H1 (cell line): ENCODE data around the gene MACROD1. TPM values are rescaled to one million over a fixed set of nuclear protein-coding genes. Genes with fewer than 3 reads are reported as not detected.

Source experiments
- ATF2 ChIP-seq: IDR thresholded peaks from 2 replicates; pipeline ENCODE4 v1.6.1; 2012; ENCODE audit warnings: low read length, inconsistent platforms
- BCL11A ChIP-seq, 2 experiments: IDR thresholded peaks; one replicate each; pipeline ENCODE4 v1.6.1; 2011; ENCODE audit warnings: low read depth in 2 of 2, low read length in 2 of 2, mild to moderate bottlenecking in 2 of 2
- CHD2 ChIP-seq: IDR thresholded peaks from 2 replicates; pipeline ENCODE4 v1.6.1; 2012; ENCODE audit warnings: low read length, improper control_type of control experiment
- CTBP2 ChIP-seq: IDR thresholded peaks from 2 replicates; pipeline ENCODE4 v1.7.0; 2011; ENCODE audit warnings: borderline replicate concordance, mild to moderate bottlenecking, moderate library complexity, mixed read lengths, low read length; ENCODE audit not compliant: insufficient read depth, insufficient read length
- GABPA ChIP-seq: IDR thresholded peaks from 2 replicates; pipeline ENCODE4 v1.6.1; 2011; ENCODE audit warnings: mild to moderate bottlenecking, low read length, moderate library complexity, borderline replicate concordance; ENCODE audit not compliant: insufficient read depth
- MAFK ChIP-seq: IDR thresholded peaks from 2 replicates; pipeline ENCODE4 v1.6.1; 2012; ENCODE audit warnings: low read depth, mild to moderate bottlenecking, improper control_type of control experiment, low read length
- SIX5 ChIP-seq: IDR thresholded peaks from 2 replicates; pipeline ENCODE4 v1.6.1; 2011; ENCODE audit warnings: mild to moderate bottlenecking, low read depth, low read length
- SUZ12 ChIP-seq: fragments of 200-600 bp; sonication (generic); IDR thresholded peaks from 2 replicates; pipeline ENCODE4 v1.6.1; 2012; ENCODE audit warnings: mild to moderate bottlenecking, inconsistent platforms, low read length, moderate library complexity, mixed read lengths
- TAF1 ChIP-seq: IDR thresholded peaks from 2 replicates; pipeline ENCODE4 v1.6.1; 2011; ENCODE audit warnings: mild to moderate bottlenecking, low read depth, low read length
- polyA plus RNA-seq, 7 experiments: library from polyadenylated mRNA; depleted of rRNA in 3 of 7; stranded (reverse) in 5 of 7; unstranded in 2 of 7; fragments of >200 nt in 5 of 7; fragments of 200-250 nt in 2 of 7; gene quantifications; 1 replicate in 5 of 7; 2 replicates in 1 of 7; 4 replicates in 1 of 7; pipeline versions ENCODE4 v1.2.1 to v1.2.3, GENCODE V29; 2011 to 2013; ENCODE audit warnings: missing spikeins in 2 of 7, mixed read lengths in 2 of 7
- total RNA-seq: library from RNA; stranded (reverse); fragmentation: NEBNext Ultra II Directional; extraction: Animal tissue kit (Norgen Biotek cat#: 25700); gene quantifications from 2 replicates; pipeline ENCODE4 v1.2.1, GENCODE V29; 2021
- TF ChIP-seq, protein P1 (sequence below): IDR thresholded peaks from 2 replicates; pipeline ENCODE4 v1.6.1; 2012; ENCODE audit warnings: inconsistent platforms

MACROD1 gene
- total and polyA plus RNA-seq, 2 of the 8 experiments (the other 6 are each of a cell fraction or from before 2014, with no cell fraction given), result 19.5 to 34.1 TPM

GRCh38 chr11:64129403-64129802 is 36.5 kb downstream of the MACROD1 start (continued):
- no peak for TF ChIP-seq SIX5
- TF ChIP-seq CHD2, result no peak
- TF ChIP-seq, protein P1, sequence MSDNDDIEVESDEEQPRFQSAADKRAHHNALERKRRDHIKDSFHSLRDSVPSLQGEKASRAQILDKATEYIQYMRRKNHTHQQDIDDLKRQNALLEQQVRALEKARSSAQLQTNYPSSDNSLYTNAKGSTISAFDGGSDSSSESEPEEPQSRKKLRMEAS, result no peak
- TF ChIP-seq MAFK, result no peak
- TF ChIP-seq ATF2, result no peak
- no peak for TF ChIP-seq GABPA
- no peak for TF ChIP-seq BCL11A (IDR thresholded peaks at IDR 0.05; ENCODE audit: low read depth in 2 of 2, low read length in 2 of 2)
- TF ChIP-seq TAF1, result no peak
- no peak for TF ChIP-seq CTBP2
- TF ChIP-seq SUZ12, result no peak
